ENCODE data around the gene TPM2. TPM values are rescaled to one million over a fixed set of nuclear protein-coding genes. Genes with fewer than 3 reads are reported as not detected.
A peak's percentile ranks its signal among the peaks of the same experiment; 100 is the strongest.

Gene TPM2
- total and polyA plus RNA-seq, 4 donors, result 4.2 to 31.4 (median 14.0) TPM

DNA sequence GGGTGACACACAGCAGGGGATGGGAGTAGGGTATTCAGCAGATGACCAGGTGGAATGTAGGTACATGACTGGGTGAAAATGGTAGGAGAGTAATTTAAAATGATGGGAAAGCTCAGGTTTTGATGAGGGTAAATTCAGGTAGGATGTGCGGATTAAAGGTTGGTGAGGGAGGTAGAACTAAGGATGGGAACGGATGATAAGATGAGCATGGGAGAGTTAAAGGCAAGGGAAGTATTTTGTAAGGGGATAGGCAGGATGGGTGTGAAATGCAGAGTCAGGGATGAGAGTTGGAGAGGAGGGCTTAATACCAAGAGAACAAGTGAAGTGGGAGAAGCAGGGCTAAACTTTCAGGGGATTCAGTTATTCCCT lies 40.7 kb upstream of the TPM2 start:
- H3K9ac ChIP-seq (ENCODE audit: low read depth in 1 of 2, low read length in 2 of 2), result peak overlapping the region; percentile 25 to 96
- no peaks in the 10 kb centered on the region for H3K27me3 ChIP-seq (ENCODE audit: control insufficient read depth in 4 of 4, insufficient read depth in 4 of 4, low read length in 3 of 4)
- peaks cover 21 to 64% (median 56%) of the 10 kb centered on the region in 4 donors for H3K4me1 ChIP-seq (ENCODE audit: control insufficient read depth in 4 of 4, insufficient read depth in 4 of 4, low read length in 3 of 4)
- H3K27ac ChIP-seq (ENCODE audit: low read depth in 1 of 2, low read length in 2 of 2), result peak overlapping the region; percentile 95 to 98
- 77% methylated on average over 2 of the region's 2 CpGs for WGBS
- H3K4me3 ChIP-seq (ENCODE audit: low read depth in 1 of 3, low read length in 3 of 3), result peak overlapping the region; percentile 75 to 91 (median 85)
- H3K36me3 ChIP-seq (ENCODE audit: control insufficient read depth in 4 of 4, insufficient read depth in 3 of 4, low read depth in 1 of 4, low read length in 3 of 4), result peaks cover 0 to 8% (median 2%) of the 10 kb centered on the region in 4 donors
- DNase-seq (ENCODE audit: low spot score), result no peak
- no peak for TF ChIP-seq TAF1 (conservative IDR thresholded peaks at IDR 0.05)
- no peak for TF ChIP-seq FOXA1 (IDR thresholded peaks at IDR 0.05)
- TF ChIP-seq NR2F2 (IDR thresholded peaks at IDR 0.05), result no peak
- TF ChIP-seq FOXA2 (IDR thresholded peaks at IDR 0.05), result no peak
- TF ChIP-seq HNF4A (conservative IDR thresholded peaks at IDR 0.05), result no peak
- TF ChIP-seq, protein P1, sequence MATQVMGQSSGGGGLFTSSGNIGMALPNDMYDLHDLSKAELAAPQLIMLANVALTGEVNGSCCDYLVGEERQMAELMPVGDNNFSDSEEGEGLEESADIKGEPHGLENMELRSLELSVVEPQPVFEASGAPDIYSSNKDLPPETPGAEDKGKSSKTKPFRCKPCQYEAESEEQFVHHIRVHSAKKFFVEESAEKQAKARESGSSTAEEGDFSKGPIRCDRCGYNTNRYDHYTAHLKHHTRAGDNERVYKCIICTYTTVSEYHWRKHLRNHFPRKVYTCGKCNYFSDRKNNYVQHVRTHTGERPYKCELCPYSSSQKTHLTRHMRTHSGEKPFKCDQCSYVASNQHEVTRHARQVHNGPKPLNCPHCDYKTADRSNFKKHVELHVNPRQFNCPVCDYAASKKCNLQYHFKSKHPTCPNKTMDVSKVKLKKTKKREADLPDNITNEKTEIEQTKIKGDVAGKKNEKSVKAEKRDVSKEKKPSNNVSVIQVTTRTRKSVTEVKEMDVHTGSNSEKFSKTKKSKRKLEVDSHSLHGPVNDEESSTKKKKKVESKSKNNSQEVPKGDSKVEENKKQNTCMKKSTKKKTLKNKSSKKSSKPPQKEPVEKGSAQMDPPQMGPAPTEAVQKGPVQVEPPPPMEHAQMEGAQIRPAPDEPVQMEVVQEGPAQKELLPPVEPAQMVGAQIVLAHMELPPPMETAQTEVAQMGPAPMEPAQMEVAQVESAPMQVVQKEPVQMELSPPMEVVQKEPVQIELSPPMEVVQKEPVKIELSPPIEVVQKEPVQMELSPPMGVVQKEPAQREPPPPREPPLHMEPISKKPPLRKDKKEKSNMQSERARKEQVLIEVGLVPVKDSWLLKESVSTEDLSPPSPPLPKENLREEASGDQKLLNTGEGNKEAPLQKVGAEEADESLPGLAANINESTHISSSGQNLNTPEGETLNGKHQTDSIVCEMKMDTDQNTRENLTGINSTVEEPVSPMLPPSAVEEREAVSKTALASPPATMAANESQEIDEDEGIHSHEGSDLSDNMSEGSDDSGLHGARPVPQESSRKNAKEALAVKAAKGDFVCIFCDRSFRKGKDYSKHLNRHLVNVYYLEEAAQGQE (IDR thresholded peaks at IDR 0.05), result no peak
- TF ChIP-seq HNF4G (IDR thresholded peaks at IDR 0.05), result no peak
- no peak for TF ChIP-seq JUND (IDR thresholded peaks at IDR 0.05)
- TF ChIP-seq, protein P2, sequence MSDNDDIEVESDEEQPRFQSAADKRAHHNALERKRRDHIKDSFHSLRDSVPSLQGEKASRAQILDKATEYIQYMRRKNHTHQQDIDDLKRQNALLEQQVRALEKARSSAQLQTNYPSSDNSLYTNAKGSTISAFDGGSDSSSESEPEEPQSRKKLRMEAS (IDR thresholded peaks at IDR 0.05), result no peak
- no peak for TF ChIP-seq SP1 (IDR thresholded peaks at IDR 0.05)
- TF ChIP-seq, protein P3, sequence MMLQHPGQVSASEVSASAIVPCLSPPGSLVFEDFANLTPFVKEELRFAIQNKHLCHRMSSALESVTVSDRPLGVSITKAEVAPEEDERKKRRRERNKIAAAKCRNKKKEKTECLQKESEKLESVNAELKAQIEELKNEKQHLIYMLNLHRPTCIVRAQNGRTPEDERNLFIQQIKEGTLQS (IDR thresholded peaks at IDR 0.05), result no peak
- TF ChIP-seq GABPA (IDR thresholded peaks at IDR 0.05 in 1 of 2, conservative IDR thresholded peaks at IDR 0.05 in 1 of 2), result no peak
- TF ChIP-seq, protein P4, sequence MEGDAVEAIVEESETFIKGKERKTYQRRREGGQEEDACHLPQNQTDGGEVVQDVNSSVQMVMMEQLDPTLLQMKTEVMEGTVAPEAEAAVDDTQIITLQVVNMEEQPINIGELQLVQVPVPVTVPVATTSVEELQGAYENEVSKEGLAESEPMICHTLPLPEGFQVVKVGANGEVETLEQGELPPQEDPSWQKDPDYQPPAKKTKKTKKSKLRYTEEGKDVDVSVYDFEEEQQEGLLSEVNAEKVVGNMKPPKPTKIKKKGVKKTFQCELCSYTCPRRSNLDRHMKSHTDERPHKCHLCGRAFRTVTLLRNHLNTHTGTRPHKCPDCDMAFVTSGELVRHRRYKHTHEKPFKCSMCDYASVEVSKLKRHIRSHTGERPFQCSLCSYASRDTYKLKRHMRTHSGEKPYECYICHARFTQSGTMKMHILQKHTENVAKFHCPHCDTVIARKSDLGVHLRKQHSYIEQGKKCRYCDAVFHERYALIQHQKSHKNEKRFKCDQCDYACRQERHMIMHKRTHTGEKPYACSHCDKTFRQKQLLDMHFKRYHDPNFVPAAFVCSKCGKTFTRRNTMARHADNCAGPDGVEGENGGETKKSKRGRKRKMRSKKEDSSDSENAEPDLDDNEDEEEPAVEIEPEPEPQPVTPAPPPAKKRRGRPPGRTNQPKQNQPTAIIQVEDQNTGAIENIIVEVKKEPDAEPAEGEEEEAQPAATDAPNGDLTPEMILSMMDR (IDR thresholded peaks at IDR 0.05; ENCODE audit: low read depth, low read length, missing input control), result no peak
- TF ChIP-seq EGR1 (IDR thresholded peaks at IDR 0.05; ENCODE audit: low read depth in 2 of 2), result no peak
- no peak for TF ChIP-seq RXRA (IDR thresholded peaks at IDR 0.05)
- no peak for TF ChIP-seq YY1 (IDR thresholded peaks at IDR 0.05)
- TF ChIP-seq, protein P5, sequence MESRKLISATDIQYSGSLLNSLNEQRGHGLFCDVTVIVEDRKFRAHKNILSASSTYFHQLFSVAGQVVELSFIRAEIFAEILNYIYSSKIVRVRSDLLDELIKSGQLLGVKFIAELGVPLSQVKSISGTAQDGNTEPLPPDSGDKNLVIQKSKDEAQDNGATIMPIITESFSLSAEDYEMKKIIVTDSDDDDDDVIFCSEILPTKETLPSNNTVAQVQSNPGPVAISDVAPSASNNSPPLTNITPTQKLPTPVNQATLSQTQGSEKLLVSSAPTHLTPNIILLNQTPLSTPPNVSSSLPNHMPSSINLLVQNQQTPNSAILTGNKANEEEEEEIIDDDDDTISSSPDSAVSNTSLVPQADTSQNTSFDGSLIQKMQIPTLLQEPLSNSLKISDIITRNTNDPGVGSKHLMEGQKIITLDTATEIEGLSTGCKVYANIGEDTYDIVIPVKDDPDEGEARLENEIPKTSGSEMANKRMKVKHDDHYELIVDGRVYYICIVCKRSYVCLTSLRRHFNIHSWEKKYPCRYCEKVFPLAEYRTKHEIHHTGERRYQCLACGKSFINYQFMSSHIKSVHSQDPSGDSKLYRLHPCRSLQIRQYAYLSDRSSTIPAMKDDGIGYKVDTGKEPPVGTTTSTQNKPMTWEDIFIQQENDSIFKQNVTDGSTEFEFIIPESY (IDR thresholded peaks at IDR 0.05), result no peak
- TF ChIP-seq RAD21 (IDR thresholded peaks at IDR 0.05), result no peak
- H3K9me3 ChIP-seq (ENCODE audit: control insufficient read depth in 4 of 4, low read length in 3 of 4), result no peaks in the 10 kb centered on the region
